ENCODE results near the gene SEMA5B.

- TF ChIP-seq PBX3 (CRISPR knock-in tag; IDR thresholded peaks at IDR 0.05): no peak
- TF ChIP-seq CTCF (tag by site-specific recombination; IDR thresholded peaks at IDR 0.05): no peak
- no peak for TF ChIP-seq SCRT1 (tag by site-specific recombination; IDR thresholded peaks at IDR 0.05; ENCODE audit: borderline replicate concordance)
- no peak for TF ChIP-seq SALL2 (tag by site-specific recombination; IDR thresholded peaks at IDR 0.05; ENCODE audit: borderline replicate concordance)
- TF ChIP-seq ZBTB8A (tag by site-specific recombination; IDR thresholded peaks at IDR 0.05): no peak
- no peak for TF ChIP-seq ZNF785 (tag by site-specific recombination; IDR thresholded peaks at IDR 0.05)
- no peak for TF ChIP-seq ZNF416 (tag by site-specific recombination; IDR thresholded peaks at IDR 0.05)
- TF ChIP-seq TRIM28 (IDR thresholded peaks at IDR 0.05; ENCODE audit: borderline replicate concordance, low read length): no peak
- TF ChIP-seq ZNF449 (tag by site-specific recombination; IDR thresholded peaks at IDR 0.05): no peak
- no peak for TF ChIP-seq KLF8 (tag by site-specific recombination; IDR thresholded peaks at IDR 0.05)
- TF ChIP-seq ZNF600 (tag by site-specific recombination; IDR thresholded peaks at IDR 0.05): no peak
- TF ChIP-seq, protein P1, sequence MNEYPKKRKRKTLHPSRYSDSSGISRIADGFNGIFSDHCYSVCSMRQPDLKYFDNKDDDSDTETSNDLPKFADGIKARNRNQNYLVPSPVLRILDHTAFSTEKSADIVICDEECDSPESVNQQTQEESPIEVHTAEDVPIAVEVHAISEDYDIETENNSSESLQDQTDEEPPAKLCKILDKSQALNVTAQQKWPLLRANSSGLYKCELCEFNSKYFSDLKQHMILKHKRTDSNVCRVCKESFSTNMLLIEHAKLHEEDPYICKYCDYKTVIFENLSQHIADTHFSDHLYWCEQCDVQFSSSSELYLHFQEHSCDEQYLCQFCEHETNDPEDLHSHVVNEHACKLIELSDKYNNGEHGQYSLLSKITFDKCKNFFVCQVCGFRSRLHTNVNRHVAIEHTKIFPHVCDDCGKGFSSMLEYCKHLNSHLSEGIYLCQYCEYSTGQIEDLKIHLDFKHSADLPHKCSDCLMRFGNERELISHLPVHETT (tag by site-specific recombination; IDR thresholded peaks at IDR 0.05): no peak
Observed at GRCh38 chr3:122967356-122967755, 60.2 kb downstream of the SEMA5B start.

All from HEK293 (cell line).